GM10266 (cell line): ENCODE measurements around the gene PITPNC1.
"Not testable (repeated sequence)": the region's sequence is repeated elsewhere in the genome, so short reads cannot be mapped to it uniquely, and the experiment has no call there.

Experiments used
- DNase-seq: peaks from one replicate; pipeline ENCODE4 v3.0.0; 2012; ENCODE audit errors: extremely low spot score
- TF ChIP-seq, protein P1 (sequence below): IDR thresholded peaks from 2 replicates; pipeline ENCODE4 v1.5.1; 2012; ENCODE audit warnings: mild to moderate bottlenecking, low read depth; ENCODE audit not compliant: control insufficient read depth, insufficient read depth; ENCODE audit errors: missing control alignments

The PITPNC1 gene

DNA sequence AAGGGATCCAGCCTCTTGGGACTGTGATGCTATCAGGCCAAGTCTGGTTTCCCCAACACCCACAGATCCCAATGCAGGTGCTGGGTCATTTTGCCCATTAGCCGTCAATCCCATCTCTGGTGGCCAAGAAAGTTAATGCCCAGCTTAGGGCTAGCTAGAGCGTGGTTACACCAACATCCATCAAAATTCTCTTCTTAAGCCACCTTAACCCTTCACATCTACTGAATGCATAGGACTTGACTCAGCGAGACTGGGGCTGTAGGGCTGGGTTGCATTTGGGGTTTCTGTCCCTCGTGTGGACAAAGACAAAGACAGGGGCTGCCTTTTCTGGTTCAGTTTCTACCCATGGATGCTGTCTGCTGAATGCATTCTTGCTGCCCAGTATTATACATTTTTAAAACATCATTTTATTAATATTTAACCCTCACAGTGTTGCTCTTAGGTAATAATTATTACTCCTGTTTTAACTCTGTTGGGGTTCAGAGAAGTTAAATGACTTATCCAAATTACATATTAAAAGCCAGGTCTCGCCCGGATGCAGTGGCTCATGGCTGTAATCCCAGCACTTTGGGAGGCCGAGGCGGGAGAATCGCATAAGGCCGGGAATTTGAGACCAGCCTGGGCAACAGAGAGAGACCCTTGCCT lies 199.5 kb downstream of the PITPNC1 start:
- no peak for DNase-seq
- TF ChIP-seq, protein P1, sequence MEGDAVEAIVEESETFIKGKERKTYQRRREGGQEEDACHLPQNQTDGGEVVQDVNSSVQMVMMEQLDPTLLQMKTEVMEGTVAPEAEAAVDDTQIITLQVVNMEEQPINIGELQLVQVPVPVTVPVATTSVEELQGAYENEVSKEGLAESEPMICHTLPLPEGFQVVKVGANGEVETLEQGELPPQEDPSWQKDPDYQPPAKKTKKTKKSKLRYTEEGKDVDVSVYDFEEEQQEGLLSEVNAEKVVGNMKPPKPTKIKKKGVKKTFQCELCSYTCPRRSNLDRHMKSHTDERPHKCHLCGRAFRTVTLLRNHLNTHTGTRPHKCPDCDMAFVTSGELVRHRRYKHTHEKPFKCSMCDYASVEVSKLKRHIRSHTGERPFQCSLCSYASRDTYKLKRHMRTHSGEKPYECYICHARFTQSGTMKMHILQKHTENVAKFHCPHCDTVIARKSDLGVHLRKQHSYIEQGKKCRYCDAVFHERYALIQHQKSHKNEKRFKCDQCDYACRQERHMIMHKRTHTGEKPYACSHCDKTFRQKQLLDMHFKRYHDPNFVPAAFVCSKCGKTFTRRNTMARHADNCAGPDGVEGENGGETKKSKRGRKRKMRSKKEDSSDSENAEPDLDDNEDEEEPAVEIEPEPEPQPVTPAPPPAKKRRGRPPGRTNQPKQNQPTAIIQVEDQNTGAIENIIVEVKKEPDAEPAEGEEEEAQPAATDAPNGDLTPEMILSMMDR: no peak

DNA sequence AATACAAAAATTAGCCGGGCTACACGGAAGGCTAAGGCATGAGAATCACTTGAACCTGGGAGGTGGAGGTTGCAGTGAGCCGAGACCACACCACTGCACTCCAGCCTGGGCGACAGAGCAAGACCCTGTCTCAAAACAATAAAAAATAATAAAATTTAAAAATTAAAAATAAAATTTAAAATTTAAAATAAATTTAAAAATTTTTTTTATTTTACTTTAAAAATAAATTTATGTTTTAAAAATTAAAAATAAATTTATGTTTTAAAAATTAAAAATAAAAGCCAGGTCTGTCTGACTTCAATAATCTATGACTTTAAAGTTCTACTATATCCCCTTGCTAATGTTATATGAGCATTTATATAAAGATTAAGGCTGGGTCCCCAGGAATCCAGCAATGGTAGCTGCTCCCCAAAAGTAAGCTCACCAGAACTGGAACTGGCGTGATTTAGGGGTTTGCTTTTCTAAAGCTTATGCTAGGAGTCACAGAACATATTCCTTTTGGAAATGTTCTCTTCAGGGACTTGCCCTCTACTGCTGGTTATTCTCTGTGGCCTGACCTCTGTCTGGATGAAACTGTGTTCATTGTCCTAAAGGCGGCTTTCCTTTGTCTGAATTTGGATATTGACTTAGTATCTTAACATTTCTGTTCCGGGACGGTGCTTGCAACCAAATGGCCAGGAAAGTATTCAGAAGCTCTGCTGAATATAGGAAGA lies 200.5 kb downstream of the PITPNC1 start:
- DNase-seq: no peak
- TF ChIP-seq, protein P1: no peak

GRCh38 chr17:67578142-67578457 lies 201.0 kb downstream of the PITPNC1 start:
- DNase-seq: no peak
- TF ChIP-seq, protein P1: no peak

- not testable (repeated sequence) for DNase-seq
Observed at GRCh38 chr17:67578679-67579405, 201.8 kb downstream of the PITPNC1 start.

DNA sequence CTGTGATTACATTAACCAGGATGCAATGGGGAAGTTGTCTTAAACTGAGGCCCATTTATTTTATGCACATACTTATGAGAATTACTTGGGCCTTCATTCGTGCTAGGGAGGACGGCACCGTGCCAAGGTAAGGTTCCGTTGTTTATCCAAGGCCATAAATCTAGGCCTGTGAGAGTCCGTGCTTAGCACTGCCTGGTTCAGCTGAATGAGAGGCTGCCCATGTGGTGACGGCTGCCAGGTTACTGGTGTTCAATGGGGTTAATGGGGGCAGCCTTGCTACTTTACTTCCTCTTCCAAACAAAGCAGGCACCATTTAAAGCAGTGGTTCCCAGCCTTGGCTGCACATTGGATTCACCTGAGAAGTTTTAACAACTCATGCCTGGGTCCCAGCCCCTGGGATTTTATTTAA lies 205.6 kb downstream of the PITPNC1 start:
- TF ChIP-seq, protein P1: no peak
- DNase-seq: no peak

DNA sequence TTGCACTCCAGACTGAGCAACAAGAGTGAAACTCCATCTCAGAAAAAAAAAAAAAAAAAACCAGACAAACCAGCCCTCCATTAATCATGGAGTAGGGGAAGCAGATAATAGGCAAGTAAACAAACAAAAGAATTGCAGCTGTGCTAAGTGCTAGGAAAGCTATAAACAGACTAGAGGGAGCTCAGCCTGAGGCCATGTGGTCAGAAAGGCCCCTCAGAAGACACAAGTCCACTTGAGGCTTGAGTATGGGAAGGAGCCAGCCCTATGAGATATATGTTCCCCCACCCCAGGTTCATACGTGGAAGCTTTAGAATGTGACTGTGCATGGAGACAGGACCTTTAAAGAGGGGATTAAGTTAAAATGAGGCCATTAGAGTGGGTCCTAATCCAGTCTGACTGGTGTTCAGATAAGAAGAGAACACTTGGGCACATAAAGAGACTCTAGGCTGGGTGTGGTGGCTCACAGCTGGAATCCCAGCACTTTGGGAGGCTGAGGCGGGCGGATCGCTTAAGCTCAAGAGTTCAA lies 208.1 kb downstream of the PITPNC1 start:
- no peak for DNase-seq
- TF ChIP-seq, protein P1: no peak

- no peak for DNase-seq
- TF ChIP-seq, protein P1: no peak
Observed at GRCh38 chr17:67588326-67588725, 211.2 kb downstream of the PITPNC1 start.
